ENCODE data around the gene PRELID1.
A peak's percentile ranks its signal among the peaks of the same experiment; 100 is the strongest.

PRELID1 gene

DNA sequence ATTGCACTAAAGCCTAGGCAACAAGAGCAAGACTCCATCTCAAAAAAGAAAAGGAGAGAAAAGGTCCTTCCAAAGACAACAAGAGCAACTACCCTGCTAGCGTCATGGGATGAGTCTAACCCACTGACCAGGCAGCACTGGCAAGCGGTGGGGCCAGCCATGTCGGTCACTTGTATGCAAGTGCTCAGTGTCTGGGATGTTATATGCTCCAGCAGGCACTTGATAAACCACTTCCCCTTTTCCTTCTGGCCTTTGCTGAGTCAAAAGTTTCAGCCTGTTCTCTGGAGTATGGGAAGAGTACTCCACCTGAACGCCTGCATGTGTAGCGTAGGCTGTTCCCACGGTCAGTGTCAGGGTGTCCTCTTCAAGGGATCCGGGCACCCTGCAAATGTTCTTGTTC lies 17.3 kb downstream of the PRELID1 start:
- Histone ChIP-seq H2AFZ (ENCODE audit: low read length) (no peak overlapping the region), H2BK12ac (ENCODE audit: low read length) (no peak overlapping the region), H3K18ac (ENCODE audit: low read length) (no peak overlapping the region), H3K4me1 (ENCODE audit: control insufficient read depth in 2 of 2, insufficient read depth in 1 of 2, low read depth in 1 of 2, low read length in 2 of 2) (peaks cover 0 to 2% of the 10 kb centered on the region in 2 donors), H3K27me3 (ENCODE audit: control insufficient read depth in 3 of 3, insufficient read depth in 3 of 3, low read depth in 1 of 3, low read length in 3 of 3) (no peaks in the 10 kb centered on the region), H3K36me3 (replicated peaks in 1 of 2; ENCODE audit: control insufficient read depth in 2 of 2, insufficient read depth in 2 of 2, low read length in 2 of 2) (peaks cover 0 to 2% of the 10 kb centered on the region in 2 donors), H3K4me3 (ENCODE audit: low read length in 2 of 2) (no peak overlapping the region), H3K23ac (ENCODE audit: low read depth, low read length, poor library complexity) (no peak overlapping the region), H3K14ac (ENCODE audit: low read length) (no peak overlapping the region), H2BK120ac (ENCODE audit: low read depth, low read length) (no peak overlapping the region), H3K27ac (replicated peaks; ENCODE audit: low read length) (no peak overlapping the region), H3K79me1 (ENCODE audit: low read depth, low read length) (no peaks in the 10 kb centered on the region), H2AK5ac (ENCODE audit: low read depth, low read length) (no peak overlapping the region), H3K4me2 (ENCODE audit: insufficient read depth, low read length, poor library complexity, severe bottlenecking) (no peak overlapping the region), H2BK5ac (ENCODE audit: low read length) (no peak overlapping the region), H3K9me3 (replicated peaks in 1 of 2; ENCODE audit: control insufficient read depth in 2 of 2, insufficient read depth in 1 of 2, low read depth in 1 of 2, low read length in 2 of 2) (peaks cover 0 to 9% of the 10 kb centered on the region in 2 donors), H4K8ac (ENCODE audit: low read depth, low read length) (no peak overlapping the region), H3K9ac (ENCODE audit: low read depth, low read length, poor library complexity) (no peak overlapping the region), H3K4ac (ENCODE audit: low read length) (no peak overlapping the region), H4K91ac (ENCODE audit: low read depth, low read length, poor library complexity) (no peak overlapping the region), H2BK15ac (ENCODE audit: low read length) (no peak overlapping the region)
- no CpG with 5 or more reads among the region's 7 CpGs for WGBS, 2 donors (ENCODE audit: extremely low coverage in 2 of 2, insufficient read length in 2 of 2, insufficient replicate concordance in 1 of 2)
- DNase-seq (ENCODE audit: low spot score): no peak

GRCh38 chr5:177325868-177326381 lies 22.3 kb downstream of the PRELID1 start:
- H2BK15ac ChIP-seq (ENCODE audit: low read length): no peak overlapping the region
- no peak overlapping the region for H2AFZ ChIP-seq (ENCODE audit: low read length)
- H3K4ac ChIP-seq (ENCODE audit: low read length): no peak overlapping the region
- H2BK5ac ChIP-seq (ENCODE audit: low read length): no peak overlapping the region
- no peaks in the 10 kb centered on the region for H3K79me1 ChIP-seq (ENCODE audit: low read depth, low read length)
- no peak overlapping the region for H4K91ac ChIP-seq (ENCODE audit: low read depth, low read length, poor library complexity)
- peaks cover 0 to 7% of the 10 kb centered on the region in 2 donors for H3K4me1 ChIP-seq (ENCODE audit: control insufficient read depth in 2 of 2, insufficient read depth in 1 of 2, low read depth in 1 of 2, low read length in 2 of 2)
- no peak overlapping the region for H3K4me2 ChIP-seq (ENCODE audit: insufficient read depth, low read length, poor library complexity, severe bottlenecking)
- H3K27me3 ChIP-seq (ENCODE audit: control insufficient read depth in 3 of 3, insufficient read depth in 3 of 3, low read depth in 1 of 3, low read length in 3 of 3): no peaks in the 10 kb centered on the region
- no peak for DNase-seq (ENCODE audit: low spot score)
- H2BK120ac ChIP-seq (ENCODE audit: low read depth, low read length): no peak overlapping the region
- no peak overlapping the region for H3K14ac ChIP-seq (ENCODE audit: low read length)
- H3K36me3 ChIP-seq (replicated peaks in 1 of 2; ENCODE audit: control insufficient read depth in 2 of 2, insufficient read depth in 2 of 2, low read length in 2 of 2): peaks cover 2 to 16% of the 10 kb centered on the region in 2 donors
- H3K9ac ChIP-seq (ENCODE audit: low read depth, low read length, poor library complexity): no peak overlapping the region
- H3K18ac ChIP-seq (ENCODE audit: low read length): no peak overlapping the region
- H4K8ac ChIP-seq (ENCODE audit: low read depth, low read length): no peak overlapping the region
- no peak overlapping the region for H2BK12ac ChIP-seq (ENCODE audit: low read length)
- H3K9me3 ChIP-seq (replicated peaks in 1 of 2; ENCODE audit: control insufficient read depth in 2 of 2, insufficient read depth in 1 of 2, low read depth in 1 of 2, low read length in 2 of 2): no peaks in the 10 kb centered on the region
- no peak overlapping the region for H3K27ac ChIP-seq (replicated peaks; ENCODE audit: low read length)
- WGBS, 2 donors (ENCODE audit: extremely low coverage in 2 of 2, insufficient read length in 2 of 2, insufficient replicate concordance in 1 of 2): no CpG with 5 or more reads among the region's 1 CpG
- H3K4me3 ChIP-seq (ENCODE audit: low read length in 2 of 2): no peak overlapping the region
- no peak overlapping the region for H3K23ac ChIP-seq (ENCODE audit: low read depth, low read length, poor library complexity)
- no peak overlapping the region for H2AK5ac ChIP-seq (ENCODE audit: low read depth, low read length)

DNA sequence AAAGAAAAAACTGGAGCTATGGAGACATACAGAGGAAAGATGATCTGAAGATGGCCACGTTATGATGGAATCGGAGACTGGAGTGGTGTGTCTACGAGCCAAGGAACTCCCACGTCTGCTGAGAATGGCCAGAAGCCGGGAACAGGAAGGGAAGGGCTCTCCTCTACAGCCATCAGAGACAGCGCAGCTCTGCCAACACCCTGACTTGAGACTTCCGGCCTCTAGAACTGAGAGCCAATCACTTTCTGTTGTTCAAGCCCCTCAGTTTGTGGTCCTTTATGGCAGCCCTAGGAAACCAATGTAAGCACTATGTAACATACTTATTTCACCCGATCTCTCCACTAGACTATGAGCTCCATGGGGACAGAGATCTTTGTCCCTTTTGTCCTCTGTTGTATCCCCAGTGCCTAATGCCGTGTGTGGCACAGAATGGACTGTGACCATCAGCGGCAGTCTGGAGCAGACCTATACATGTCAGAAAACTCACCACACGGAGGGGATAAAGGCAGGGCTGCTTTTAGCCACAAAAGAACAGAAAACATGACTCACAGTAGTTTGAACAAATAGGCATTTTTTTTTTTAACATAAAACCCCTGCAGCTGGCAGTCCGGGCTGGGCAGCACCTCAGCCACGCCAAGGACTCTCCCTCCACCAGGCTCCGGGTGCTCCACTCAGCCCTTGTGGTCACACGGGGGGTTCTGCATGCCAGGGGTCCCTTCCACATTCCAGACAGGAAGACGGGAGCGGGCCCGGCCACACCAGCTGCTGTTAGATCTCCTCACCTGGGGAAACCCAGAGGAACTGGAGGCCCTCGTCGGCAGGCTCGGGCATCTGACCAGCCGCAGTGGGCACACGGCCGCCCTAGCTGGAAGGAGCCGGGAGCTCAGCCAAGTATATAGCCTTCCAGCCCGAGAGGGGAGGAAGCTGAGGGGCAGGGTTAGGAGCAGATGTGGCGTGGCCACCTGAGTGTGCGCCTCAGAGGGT lies 24.2 kb downstream of the PRELID1 start:
- H2AK5ac ChIP-seq (ENCODE audit: low read depth, low read length): peak overlapping the region; percentile 14
- no peaks in the 10 kb centered on the region for H3K9me3 ChIP-seq (replicated peaks in 1 of 2; ENCODE audit: control insufficient read depth in 2 of 2, insufficient read depth in 1 of 2, low read depth in 1 of 2, low read length in 2 of 2)
- no peak overlapping the region for H3K9ac ChIP-seq (ENCODE audit: low read depth, low read length, poor library complexity)
- no peaks in the 10 kb centered on the region for H3K79me1 ChIP-seq (ENCODE audit: low read depth, low read length)
- peak overlapping the region; percentile 64 for H2BK15ac ChIP-seq (ENCODE audit: low read length)
- no peak overlapping the region for H4K91ac ChIP-seq (ENCODE audit: low read depth, low read length, poor library complexity)
- no peak overlapping the region for H2AFZ ChIP-seq (ENCODE audit: low read length)
- DNase-seq (ENCODE audit: low spot score): no peak
- no CpG with 5 or more reads among the region's 28 CpGs for WGBS, 2 donors (ENCODE audit: extremely low coverage in 2 of 2, insufficient read length in 2 of 2, insufficient replicate concordance in 1 of 2)
- H3K4me2 ChIP-seq (ENCODE audit: insufficient read depth, low read length, poor library complexity, severe bottlenecking): no peak overlapping the region
- peak overlapping the region; percentile 17 for H2BK120ac ChIP-seq (ENCODE audit: low read depth, low read length)
- H3K36me3 ChIP-seq (replicated peaks in 1 of 2; ENCODE audit: control insufficient read depth in 2 of 2, insufficient read depth in 2 of 2, low read length in 2 of 2): peaks cover 2 to 34% of the 10 kb centered on the region in 2 donors
- H3K4ac ChIP-seq (ENCODE audit: low read length): peak overlapping the region; percentile 53
- no peak overlapping the region for H3K14ac ChIP-seq (ENCODE audit: low read length)
- H3K4me1 ChIP-seq (ENCODE audit: control insufficient read depth in 2 of 2, insufficient read depth in 1 of 2, low read depth in 1 of 2, low read length in 2 of 2): peaks cover 0 to 7% of the 10 kb centered on the region in 2 donors
- H2BK5ac ChIP-seq (ENCODE audit: low read length): no peak overlapping the region
- no peak overlapping the region for H3K4me3 ChIP-seq (ENCODE audit: low read length in 2 of 2)
- H3K18ac ChIP-seq (ENCODE audit: low read length): no peak overlapping the region
- no peaks in the 10 kb centered on the region for H3K27me3 ChIP-seq (ENCODE audit: control insufficient read depth in 3 of 3, insufficient read depth in 3 of 3, low read depth in 1 of 3, low read length in 3 of 3)
- H2BK12ac ChIP-seq (ENCODE audit: low read length): no peak overlapping the region
- peak overlapping the region; percentile 50 for H4K8ac ChIP-seq (ENCODE audit: low read depth, low read length)
- H3K23ac ChIP-seq (ENCODE audit: low read depth, low read length, poor library complexity): peak overlapping the region; percentile 17
- H3K27ac ChIP-seq (replicated peaks; ENCODE audit: low read length): no peak overlapping the region

- no peak overlapping the region for H3K27ac ChIP-seq (replicated peaks; ENCODE audit: low read length)
- no peak overlapping the region for H3K18ac ChIP-seq (ENCODE audit: low read length)
- peak overlapping the region; percentile 50 for H4K8ac ChIP-seq (ENCODE audit: low read depth, low read length)
- H3K4ac ChIP-seq (ENCODE audit: low read length): no peak overlapping the region
- H2BK15ac ChIP-seq (ENCODE audit: low read length): no peak overlapping the region
- H3K4me3 ChIP-seq (ENCODE audit: low read length in 2 of 2): no peak overlapping the region
- no peak overlapping the region for H3K9ac ChIP-seq (ENCODE audit: low read depth, low read length, poor library complexity)
- H2AK5ac ChIP-seq (ENCODE audit: low read depth, low read length): no peak overlapping the region
- no peak overlapping the region for H2BK12ac ChIP-seq (ENCODE audit: low read length)
- H3K27me3 ChIP-seq (ENCODE audit: control insufficient read depth in 3 of 3, insufficient read depth in 3 of 3, low read depth in 1 of 3, low read length in 3 of 3): no peaks in the 10 kb centered on the region
- DNase-seq (ENCODE audit: low spot score): no peak
- H3K9me3 ChIP-seq (replicated peaks in 1 of 2; ENCODE audit: control insufficient read depth in 2 of 2, insufficient read depth in 1 of 2, low read depth in 1 of 2, low read length in 2 of 2): no peaks in the 10 kb centered on the region
- no peak overlapping the region for H3K14ac ChIP-seq (ENCODE audit: low read length)
- no peak overlapping the region for H2AFZ ChIP-seq (ENCODE audit: low read length)
- no peak overlapping the region for H3K23ac ChIP-seq (ENCODE audit: low read depth, low read length, poor library complexity)
- peaks cover 0 to 7% of the 10 kb centered on the region in 2 donors for H3K4me1 ChIP-seq (ENCODE audit: control insufficient read depth in 2 of 2, insufficient read depth in 1 of 2, low read depth in 1 of 2, low read length in 2 of 2)
- no CpG with 5 or more reads among the region's 19 CpGs for WGBS, 2 donors (ENCODE audit: extremely low coverage in 2 of 2, insufficient read length in 2 of 2, insufficient replicate concordance in 1 of 2)
- H3K4me2 ChIP-seq (ENCODE audit: insufficient read depth, low read length, poor library complexity, severe bottlenecking): no peak overlapping the region
- H4K91ac ChIP-seq (ENCODE audit: low read depth, low read length, poor library complexity): no peak overlapping the region
- H2BK120ac ChIP-seq (ENCODE audit: low read depth, low read length): no peak overlapping the region
- H2BK5ac ChIP-seq (ENCODE audit: low read length): no peak overlapping the region
- H3K36me3 ChIP-seq (replicated peaks in 1 of 2; ENCODE audit: control insufficient read depth in 2 of 2, insufficient read depth in 2 of 2, low read length in 2 of 2): peaks cover 10 to 42% of the 10 kb centered on the region in 2 donors
- no peaks in the 10 kb centered on the region for H3K79me1 ChIP-seq (ENCODE audit: low read depth, low read length)
Observed at GRCh38 chr5:177328545-177329231, 25.1 kb downstream of the PRELID1 start.

Data from neuronal stem cell (in vitro differentiated cells).